Measurements from ENCODE around the gene GAPDHS.

Gene GAPDHS

GRCh38 chr19:35500611-35501010, 32.6 kb upstream of the GAPDHS start:
- DNase-seq (ENCODE audit: low read depth) = no peak
- no peak for TF ChIP-seq CTCF (IDR thresholded peaks at IDR 0.05; ENCODE audit: control insufficient read depth, extremely low read depth, insufficient read depth)
- H3K4me3 ChIP-seq (ENCODE audit: low read depth, low read length) = no peak overlapping the region

GRCh38 chr19:35501684-35502083, 31.6 kb upstream of the GAPDHS start:
- no peak overlapping the region for H3K4me3 ChIP-seq (ENCODE audit: low read depth, low read length)
- no peak for DNase-seq (ENCODE audit: low read depth)
- TF ChIP-seq CTCF (IDR thresholded peaks at IDR 0.05; ENCODE audit: control insufficient read depth, extremely low read depth, insufficient read depth) = no peak

- DNase-seq (ENCODE audit: low read depth) = no peak
- no peak for TF ChIP-seq CTCF (IDR thresholded peaks at IDR 0.05; ENCODE audit: control insufficient read depth, extremely low read depth, insufficient read depth)
- no peak overlapping the region for H3K4me3 ChIP-seq (ENCODE audit: low read depth, low read length)
Observed at GRCh38 chr19:35502751-35503150, 30.5 kb upstream of the GAPDHS start.

- H3K4me3 ChIP-seq (ENCODE audit: low read depth, low read length) = no peak overlapping the region
- TF ChIP-seq CTCF (IDR thresholded peaks at IDR 0.05; ENCODE audit: control insufficient read depth, extremely low read depth, insufficient read depth) = no peak
- no peak for DNase-seq (ENCODE audit: low read depth)
Observed at GRCh38 chr19:35506011-35506410, 27.2 kb upstream of the GAPDHS start.

- no peak for DNase-seq (ENCODE audit: low read depth)
- no peak overlapping the region for H3K4me3 ChIP-seq (ENCODE audit: low read depth, low read length)
- TF ChIP-seq CTCF (IDR thresholded peaks at IDR 0.05; ENCODE audit: control insufficient read depth, extremely low read depth, insufficient read depth) = no peak
Observed at GRCh38 chr19:35507561-35507960, 25.7 kb upstream of the GAPDHS start.

- no peak for DNase-seq (ENCODE audit: low read depth)
- no peak overlapping the region for H3K4me3 ChIP-seq (ENCODE audit: low read depth, low read length)
- no peak for TF ChIP-seq CTCF (IDR thresholded peaks at IDR 0.05; ENCODE audit: control insufficient read depth, extremely low read depth, insufficient read depth)
Observed at GRCh38 chr19:35508129-35508528, 25.1 kb upstream of the GAPDHS start.

GRCh38 chr19:35509018-35509652, 24.1 kb upstream of the GAPDHS start:
- DNase-seq (ENCODE audit: low read depth) = no peak
- H3K4me3 ChIP-seq (ENCODE audit: low read depth, low read length) = no peak overlapping the region
- TF ChIP-seq CTCF (IDR thresholded peaks at IDR 0.05; ENCODE audit: control insufficient read depth, extremely low read depth, insufficient read depth) = no peak

Measured in LNCaP clone FGC (cell line).